HepG2 (cell line): Measurements from ENCODE around the gene KLK11. TPM values are rescaled to one million over a fixed set of nuclear protein-coding genes. Genes with fewer than 3 reads are reported as not detected.

Experiments
- ATAC-seq: fragments of 200-7000 bp; cut with Tn5 transposase; 3 replicates; pipeline ENCODE4 v1.9.1; 2020; ENCODE audit warnings: mild to moderate bottlenecking, moderate library complexity
- Bru-seq: library from RNA; stranded (reverse); fragments of 400-500 nt; gene quantifications from one replicate; lab custom pipeline; 2021; lab: Mats Ljungman, UMichigan
- BruChase-seq, 2 experiments: library from RNA; stranded (reverse); fragments of 400-500 nt; gene quantifications; one replicate each; lab custom pipeline; 2021; lab: Mats Ljungman, UMichigan
- BruUV-seq: library from RNA; stranded (reverse); fragments of 400-500 nt; replicated peaks from 2 replicates; lab custom pipeline; 2021; lab: Mats Ljungman, UMichigan
- CTCF ChIA-PET: fragments of 300-600 bp; formaldehyde crosslinking; extraction: SDS; loops from one replicate; lab custom pipeline; 2021; ENCODE audit warnings: low total read pairs, inconsistent platforms, low intra/inter-chr PET ratio; lab: Yijun Ruan, JAX
- POLR2A ChIA-PET: fragments of 350-600 bp; sonication (Branson Sonifier 250); formaldehyde crosslinking; loops from one replicate; lab custom pipeline; 2020; ENCODE audit warnings: antibody characterized with exemption, inconsistent platforms; lab: Yijun Ruan, JAX
- DNase-seq: peaks from one replicate; pipeline ENCODE4 v3.0.0-alpha.2; 2015; ENCODE audit warnings: low spot score
- FAIRE-seq: peaks from 3 replicates; lab custom pipeline; 2011; peaks lifted over from hg19 to GRCh38; lab: Jason Lieb, UNC
- H2AFZ ChIP-seq: one replicate; pipeline ENCODE4 v1.6.1; 2011; ENCODE audit warnings: low read length, inconsistent platforms
- H3K27ac ChIP-seq: fragments of 300-600 bp; 3 replicates; pipeline ENCODE4 v1.8.0; 2011; ENCODE audit warnings: mixed run types, mild to moderate bottlenecking, mixed read lengths, low read length, inconsistent platforms; ENCODE audit not compliant: insufficient read depth; ENCODE audit errors: extremely low read length
- H3K27me3 ChIP-seq, 2 experiments: fragments of 200-600 bp in 1 of 2; 2 replicates in 1 of 2; 3 replicates in 1 of 2; pipeline versions ENCODE4 v1.6.0 to v1.8.0; 2011; ENCODE audit warnings: low read length in 2 of 2, mild to moderate bottlenecking in 2 of 2, moderate library complexity in 2 of 2, inconsistent platforms in 1 of 2; ENCODE audit not compliant: insufficient read depth in 2 of 2, control insufficient read depth in 1 of 2
- H3K36me3 ChIP-seq, 2 experiments: fragments of 200-600 bp in 1 of 2; replicated peaks in 1 of 2; 2 replicates in 1 of 2; 3 replicates in 1 of 2; pipeline versions ENCODE4 v1.5.1 to v1.8.0; 2011; ENCODE audit warnings: low read length in 2 of 2, inconsistent platforms in 1 of 2; ENCODE audit not compliant: insufficient read depth in 2 of 2, control insufficient read depth in 1 of 2
- H3K4me1 ChIP-seq: 2 replicates; pipeline ENCODE4 v1.5.1; 2012; ENCODE audit warnings: low read length, inconsistent platforms; ENCODE audit not compliant: insufficient read depth
- H3K4me2 ChIP-seq: 2 replicates; pipeline ENCODE4 v1.6.0; 2011; ENCODE audit warnings: low read depth, low read length, inconsistent platforms
- H3K4me3 ChIP-seq, 3 experiments: fragments of 200-600 bp in 1 of 3; sonication (generic), shearing (Covaris generic) in 1 of 3; replicated peaks in 1 of 3; 2 replicates each; pipeline ENCODE4 v1.5.1; 2011 to 2016; ENCODE audit warnings: low read length in 3 of 3, inconsistent platforms in 2 of 3, low read depth in 2 of 3, mild to moderate bottlenecking in 2 of 3, control low read depth in 1 of 3, mixed read lengths in 1 of 3; ENCODE audit not compliant: insufficient read depth in 1 of 3
- H3K79me2 ChIP-seq: one replicate; pipeline ENCODE4 v1.6.1; 2011; ENCODE audit warnings: low read length, inconsistent platforms; ENCODE audit not compliant: insufficient read depth
- H3K9ac ChIP-seq: 2 replicates; pipeline ENCODE4 v1.6.0; 2011; ENCODE audit warnings: mild to moderate bottlenecking, low read depth, low read length, inconsistent platforms; ENCODE audit not compliant: insufficient read depth
- H3K9me3 ChIP-seq: 2 replicates; pipeline ENCODE4 v1.5.1; 2012; ENCODE audit warnings: mild to moderate bottlenecking, low read length
- H4K20me1 ChIP-seq: 2 replicates; pipeline ENCODE4 v1.6.0; 2011; ENCODE audit warnings: inconsistent platforms, mild to moderate bottlenecking, low read length, moderate library complexity; ENCODE audit not compliant: insufficient read depth
- FOXJ3 ChIP-seq: sonication (generic); formaldehyde crosslinking; IDR thresholded peaks from 2 replicates; pipeline ENCODE4 v1.4.0; 2020; ENCODE audit warnings: missing genetic modification reagents, mild to moderate bottlenecking, borderline replicate concordance
- FOXK1 ChIP-seq: sonication (generic); formaldehyde crosslinking; IDR thresholded peaks from 2 replicates; pipeline ENCODE4 v1.4.0; 2020; ENCODE audit warnings: low read depth, missing genetic modification reagents, borderline replicate concordance
- MED1 ChIP-seq: sonication (generic); formaldehyde crosslinking; IDR thresholded peaks from 2 replicates; pipeline ENCODE4 v1.4.0; 2020; ENCODE audit warnings: missing genetic modification reagents
- MEF2D ChIP-seq: sonication (generic); formaldehyde crosslinking; IDR thresholded peaks from 2 replicates; pipeline ENCODE4 v1.5.1; 2020; ENCODE audit warnings: mild to moderate bottlenecking, missing genetic modification reagents
- THYN1 ChIP-seq: sonication (generic); formaldehyde crosslinking; IDR thresholded peaks from 2 replicates; pipeline ENCODE4 v1.8.1; 2023; ENCODE audit warnings: low read depth, mild to moderate bottlenecking, moderate library complexity, missing genetic modification reagents, borderline replicate concordance
- ZBTB7A ChIP-seq: sonication (generic); formaldehyde crosslinking; IDR thresholded peaks from 2 replicates; pipeline ENCODE4 v1.8.0; 2022; ENCODE audit warnings: mild to moderate bottlenecking, missing genetic modification reagents
- ZKSCAN8 ChIP-seq: IDR thresholded peaks from 2 replicates; pipeline ENCODE4 v1.6.1; 2016; ENCODE audit warnings: borderline replicate concordance, missing genetic modification reagents, missing compliant biosample characterization
- ZSCAN9 ChIP-seq: IDR thresholded peaks from 2 replicates; pipeline ENCODE4 v1.6.1; 2016; ENCODE audit warnings: borderline replicate concordance
- WGBS: methylation state at CpG from one replicate; pipeline ENCODE4 v1.1.6; 2017; ENCODE audit warnings: low lambda C conversion rate; 5-methylcytosine and 5-hydroxymethylcytosine counted together
- in situ Hi-C: cut with HindIII; loops from 2 replicates; pipeline ENCODE4 v1.10.0; 2017; ENCODE audit warnings: low pct_unique_long_range_greater_than_20kb; ENCODE audit not compliant: extremely low pct_ligation_motif_present
- intact Hi-C: fragments of 100-400 bp; cut with micrococcal nuclease; formaldehyde crosslinking; loops from one replicate; pipeline ENCODE4 v1.10.0; 2022; ENCODE audit not compliant: unreplicated experiment
- long read RNA-seq, 2 experiments: library from RNA in 1 of 2; library from polyadenylated mRNA in 1 of 2; stranded (forward) in 1 of 2; unstranded in 1 of 2; transcript quantifications; one replicate each; pipeline ENCODE4 v2.0.0, GENCODE V29; 2019 to 2022
- polyA minus RNA-seq, 3 experiments: library from RNA; depleted of rRNA, polyadenylated mRNA; stranded (reverse); fragments of >200 nt; gene quantifications; 2 replicates each; pipeline ENCODE4 v1.2.3, GENCODE V29; 2011; ENCODE audit warnings: low replicate concordance in 1 of 3
- polyA plus RNA-seq, 8 experiments: library from polyadenylated mRNA; depleted of rRNA in 3 of 8; stranded (reverse) in 7 of 8; unstranded in 1 of 8; fragments of >200 nt; fragmentation: Illumina TruSeq in 4 of 8; extraction: Trizol in 4 of 8; gene quantifications; 2 replicates each; pipeline versions ENCODE4 v1.2.1 to v1.2.3, GENCODE V29; 2011 to 2016; ENCODE audit warnings: low read depth in 4 of 8, missing spikeins in 1 of 8, mixed read lengths in 1 of 8; ENCODE audit not compliant: insufficient read depth in 1 of 8
- total RNA-seq, 5 experiments: library from RNA; depleted of rRNA; stranded (reverse); fragments of >200 nt; fragmentation: Illumina TruSeq; extraction: Trizol; gene quantifications; 2 replicates each; pipeline ENCODE4 v1.2.3, GENCODE V29; 2016; ENCODE audit warnings: low read depth in 1 of 5
- TF ChIP-seq, protein P1 (sequence below): sonication (generic); formaldehyde crosslinking; IDR thresholded peaks from 2 replicates; pipeline ENCODE4 v1.5.1; 2020; ENCODE audit warnings: missing genetic modification reagents, mild to moderate bottlenecking, borderline replicate concordance
- TF ChIP-seq, protein P2 (sequence below): sonication (generic); formaldehyde crosslinking; IDR thresholded peaks from 2 replicates; pipeline ENCODE4 v1.5.0; 2020; ENCODE audit warnings: mild to moderate bottlenecking, missing genetic modification reagents
- TF ChIP-seq, protein P3 (sequence below): sonication (generic); formaldehyde crosslinking; IDR thresholded peaks from 2 replicates; pipeline ENCODE4 v1.4.0; 2020; ENCODE audit warnings: missing genetic modification reagents, borderline replicate concordance

Gene KLK11, protein sequence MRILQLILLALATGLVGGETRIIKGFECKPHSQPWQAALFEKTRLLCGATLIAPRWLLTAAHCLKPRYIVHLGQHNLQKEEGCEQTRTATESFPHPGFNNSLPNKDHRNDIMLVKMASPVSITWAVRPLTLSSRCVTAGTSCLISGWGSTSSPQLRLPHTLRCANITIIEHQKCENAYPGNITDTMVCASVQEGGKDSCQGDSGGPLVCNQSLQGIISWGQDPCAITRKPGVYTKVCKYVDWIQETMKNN
- total RNA-seq (2016; rRNA removed; fragmentation: Illumina TruSeq; extraction: Trizol): not detected in 2 replicates
- not detected in 2 replicates for total RNA-seq (2016; cell fraction: cytosol; rRNA removed; fragmentation: Illumina TruSeq; extraction: Trizol; ENCODE audit: low read depth)
- total RNA-seq (2016; cell fraction: insoluble cytoplasmic fraction; rRNA removed; fragmentation: Illumina TruSeq; extraction: Trizol): not detected in 2 replicates
- not detected in 2 replicates for total RNA-seq (2016; cell fraction: membrane; rRNA removed; fragmentation: Illumina TruSeq; extraction: Trizol)
- not detected in 2 replicates for total RNA-seq (2016; cell fraction: nucleus; rRNA removed; fragmentation: Illumina TruSeq; extraction: Trizol)
- polyA plus RNA-seq (2011; rRNA removed): not detected in 2 replicates
- not detected in 2 replicates for polyA plus RNA-seq (2011; cell fraction: cytosol; rRNA removed)
- not detected in 2 replicates for polyA plus RNA-seq (2011; cell fraction: nucleus; rRNA removed)
- polyA plus RNA-seq (2012): not detected in 2 replicates
- not detected in 2 replicates for polyA plus RNA-seq (2016; cell fraction: cytosol; fragmentation: Illumina TruSeq; extraction: Trizol; ENCODE audit: low read depth)
- not detected in 2 replicates for polyA plus RNA-seq (2016; cell fraction: insoluble cytoplasmic fraction; fragmentation: Illumina TruSeq; extraction: Trizol; ENCODE audit: low read depth)
- polyA plus RNA-seq (2016; cell fraction: membrane; fragmentation: Illumina TruSeq; extraction: Trizol; ENCODE audit: low read depth): not detected in 2 replicates
- polyA plus RNA-seq (2016; cell fraction: nucleus; fragmentation: Illumina TruSeq; extraction: Trizol; ENCODE audit: insufficient read depth, low read depth): not detected in 2 replicates
- polyA minus RNA-seq (2011; rRNA and poly(A)+ RNA removed; ENCODE audit: low replicate concordance): not detected in 2 replicates
- not detected in 2 replicates for polyA minus RNA-seq (2011; cell fraction: cytosol; rRNA and poly(A)+ RNA removed)
- polyA minus RNA-seq (2011; cell fraction: nucleus; rRNA and poly(A)+ RNA removed): not detected in 2 replicates
- Bru-seq, nascent RNA: not detected
- not detected for BruChase-seq, experiment 1, labeled RNA remaining after a 6-hour chase
- BruChase-seq, experiment 2, labeled RNA remaining after a 2-hour chase: not detected
- long read RNA-seq, experiment 1: 0 reads
- long read RNA-seq, experiment 2: 0 reads

DNA sequence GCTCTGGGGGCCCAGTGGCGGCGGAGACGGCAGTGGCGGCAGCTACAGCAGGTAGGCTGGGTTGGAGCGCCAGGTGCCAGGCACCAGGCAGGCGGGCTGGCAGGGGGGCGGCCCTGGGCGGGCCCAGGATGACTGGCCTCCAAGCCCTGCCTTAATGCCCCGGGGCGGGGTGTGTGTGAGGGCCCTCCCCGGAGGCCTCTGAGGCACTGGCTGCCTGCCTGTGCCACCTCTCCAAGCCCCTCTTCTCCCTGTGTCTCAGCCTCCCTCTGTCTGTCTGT lies at the start of gene KLK11:
TSS of gene KLK11 (minus strand) at position 63 of the 278 bp plus-strand sequence. CDS start 985 bp downstream, outside the sequence.
- in situ Hi-C loops: no loop called here
- H4K20me1 ChIP-seq: no peaks in the 10 kb centered on the region
- no peaks in the 10 kb centered on the region for H3K36me3 ChIP-seq
- H3K9ac ChIP-seq: no peak within 1 kb of the TSS
- H3K27ac ChIP-seq: no peak within 1 kb of the TSS
- ATAC-seq (no peak), DNase-seq (no peak), FAIRE-seq (no peak)
- no peak within 1 kb of the TSS for H3K4me3 ChIP-seq
- ChIA-PET CTCF (no interaction called here), POLR2A (no interaction called here)
- 0% methylated on average over 3 of the region's 11 CpGs for WGBS
- TF ChIP-seq MED1 (CRISPR knock-in tag) (no peak), MEF2D (no peak), FOXJ3 (CRISPR knock-in tag) (no peak), ZKSCAN8 (CRISPR knock-in tag) (no peak), THYN1 (CRISPR knock-in tag) (no peak), FOXK1 (CRISPR knock-in tag) (no peak), ZBTB7A (no peak), ZSCAN9 (CRISPR knock-in tag) (no peak)
- TF ChIP-seq, protein P1, sequence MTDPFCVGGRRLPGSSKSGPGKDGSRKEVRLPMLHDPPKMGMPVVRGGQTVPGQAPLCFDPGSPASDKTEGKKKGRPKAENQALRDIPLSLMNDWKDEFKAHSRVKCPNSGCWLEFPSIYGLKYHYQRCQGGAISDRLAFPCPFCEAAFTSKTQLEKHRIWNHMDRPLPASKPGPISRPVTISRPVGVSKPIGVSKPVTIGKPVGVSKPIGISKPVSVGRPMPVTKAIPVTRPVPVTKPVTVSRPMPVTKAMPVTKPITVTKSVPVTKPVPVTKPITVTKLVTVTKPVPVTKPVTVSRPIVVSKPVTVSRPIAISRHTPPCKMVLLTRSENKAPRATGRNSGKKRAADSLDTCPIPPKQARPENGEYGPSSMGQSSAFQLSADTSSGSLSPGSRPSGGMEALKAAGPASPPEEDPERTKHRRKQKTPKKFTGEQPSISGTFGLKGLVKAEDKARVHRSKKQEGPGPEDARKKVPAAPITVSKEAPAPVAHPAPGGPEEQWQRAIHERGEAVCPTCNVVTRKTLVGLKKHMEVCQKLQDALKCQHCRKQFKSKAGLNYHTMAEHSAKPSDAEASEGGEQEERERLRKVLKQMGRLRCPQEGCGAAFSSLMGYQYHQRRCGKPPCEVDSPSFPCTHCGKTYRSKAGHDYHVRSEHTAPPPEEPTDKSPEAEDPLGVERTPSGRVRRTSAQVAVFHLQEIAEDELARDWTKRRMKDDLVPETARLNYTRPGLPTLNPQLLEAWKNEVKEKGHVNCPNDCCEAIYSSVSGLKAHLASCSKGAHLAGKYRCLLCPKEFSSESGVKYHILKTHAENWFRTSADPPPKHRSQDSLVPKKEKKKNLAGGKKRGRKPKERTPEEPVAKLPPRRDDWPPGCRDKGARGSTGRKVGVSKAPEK: no peak
- TF ChIP-seq, protein P2, sequence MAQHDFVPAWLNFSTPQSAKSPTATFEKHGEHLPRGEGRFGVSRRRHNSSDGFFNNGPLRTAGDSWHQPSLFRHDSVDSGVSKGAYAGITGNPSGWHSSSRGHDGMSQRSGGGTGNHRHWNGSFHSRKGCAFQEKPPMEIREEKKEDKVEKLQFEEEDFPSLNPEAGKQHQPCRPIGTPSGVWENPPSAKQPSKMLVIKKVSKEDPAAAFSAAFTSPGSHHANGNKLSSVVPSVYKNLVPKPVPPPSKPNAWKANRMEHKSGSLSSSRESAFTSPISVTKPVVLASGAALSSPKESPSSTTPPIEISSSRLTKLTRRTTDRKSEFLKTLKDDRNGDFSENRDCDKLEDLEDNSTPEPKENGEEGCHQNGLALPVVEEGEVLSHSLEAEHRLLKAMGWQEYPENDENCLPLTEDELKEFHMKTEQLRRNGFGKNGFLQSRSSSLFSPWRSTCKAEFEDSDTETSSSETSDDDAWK (CRISPR knock-in tag): no peak
- TF ChIP-seq, protein P3, sequence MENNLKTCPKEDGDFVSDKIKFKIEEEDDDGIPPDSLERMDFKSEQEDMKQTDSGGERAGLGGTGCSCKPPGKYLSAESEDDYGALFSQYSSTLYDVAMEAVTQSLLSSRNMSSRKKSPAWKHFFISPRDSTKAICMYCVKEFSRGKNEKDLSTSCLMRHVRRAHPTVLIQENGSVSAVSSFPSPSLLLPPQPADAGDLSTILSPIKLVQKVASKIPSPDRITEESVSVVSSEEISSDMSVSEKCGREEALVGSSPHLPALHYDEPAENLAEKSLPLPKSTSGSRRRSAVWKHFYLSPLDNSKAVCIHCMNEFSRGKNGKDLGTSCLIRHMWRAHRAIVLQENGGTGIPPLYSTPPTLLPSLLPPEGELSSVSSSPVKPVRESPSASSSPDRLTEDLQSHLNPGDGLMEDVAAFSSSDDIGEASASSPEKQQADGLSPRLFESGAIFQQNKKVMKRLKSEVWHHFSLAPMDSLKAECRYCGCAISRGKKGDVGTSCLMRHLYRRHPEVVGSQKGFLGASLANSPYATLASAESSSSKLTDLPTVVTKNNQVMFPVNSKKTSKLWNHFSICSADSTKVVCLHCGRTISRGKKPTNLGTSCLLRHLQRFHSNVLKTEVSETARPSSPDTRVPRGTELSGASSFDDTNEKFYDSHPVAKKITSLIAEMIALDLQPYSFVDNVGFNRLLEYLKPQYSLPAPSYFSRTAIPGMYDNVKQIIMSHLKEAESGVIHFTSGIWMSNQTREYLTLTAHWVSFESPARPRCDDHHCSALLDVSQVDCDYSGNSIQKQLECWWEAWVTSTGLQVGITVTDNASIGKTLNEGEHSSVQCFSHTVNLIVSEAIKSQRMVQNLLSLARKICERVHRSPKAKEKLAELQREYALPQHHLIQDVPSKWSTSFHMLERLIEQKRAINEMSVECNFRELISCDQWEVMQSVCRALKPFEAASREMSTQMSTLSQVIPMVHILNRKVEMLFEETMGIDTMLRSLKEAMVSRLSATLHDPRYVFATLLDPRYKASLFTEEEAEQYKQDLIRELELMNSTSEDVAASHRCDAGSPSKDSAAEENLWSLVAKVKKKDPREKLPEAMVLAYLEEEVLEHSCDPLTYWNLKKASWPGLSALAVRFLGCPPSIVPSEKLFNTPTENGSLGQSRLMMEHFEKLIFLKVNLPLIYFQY (CRISPR knock-in tag): no peak
- no peaks in the 10 kb centered on the region for H3K9me3 ChIP-seq
- H3K4me2 ChIP-seq: no peak within 1 kb of the TSS
- intact Hi-C loops: no loop called here
- H3K27me3 ChIP-seq: peaks cover 14 to 47% of the 10 kb centered on the region in 2 experiments; a peak in 4 of 5 replicates
- H3K4me1 ChIP-seq: no peaks in the 10 kb centered on the region
- H2AFZ ChIP-seq: no peak within 1 kb of the TSS
- H3K79me2 ChIP-seq: no peaks in the 10 kb centered on the region
- BruUV-seq: no TSS peak
